HG03039 (cell line): ENCODE data around the gene P2RX7.
"Not testable (repeated sequence)": the region's sequence is repeated elsewhere in the genome, so short reads cannot be mapped to it uniquely, and the experiment has no call there.

ENCODE experiments used
- ATAC-seq: cut with Tn5 transposase; IDR thresholded peaks from one replicate; pipeline ENCODE4 v1.9.1; 2021; ENCODE audit warnings: mild to moderate bottlenecking, moderate library complexity; ENCODE audit not compliant: unreplicated experiment

P2RX7 gene

DNA sequence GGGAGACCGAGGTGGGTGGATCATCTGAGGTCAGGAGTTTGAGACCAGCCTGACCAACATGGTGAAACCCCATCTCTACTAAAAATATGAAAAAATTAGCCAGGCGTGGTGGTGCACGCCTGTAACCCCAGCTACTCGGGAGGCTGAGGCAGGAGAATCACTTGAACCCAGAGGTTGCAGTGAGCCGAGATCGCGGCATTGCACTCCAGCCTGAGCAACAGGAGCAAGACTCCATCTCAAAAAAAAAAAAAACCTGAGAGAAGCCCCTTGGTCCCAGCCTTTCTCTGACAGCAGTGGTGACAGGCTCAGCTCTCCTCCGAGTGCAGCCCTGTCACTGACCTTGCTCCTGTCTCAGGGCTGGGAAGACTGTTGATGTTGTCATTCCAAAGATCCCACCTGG lies 94.2 kb downstream of the P2RX7 start:
- not testable (repeated sequence) for ATAC-seq

DNA sequence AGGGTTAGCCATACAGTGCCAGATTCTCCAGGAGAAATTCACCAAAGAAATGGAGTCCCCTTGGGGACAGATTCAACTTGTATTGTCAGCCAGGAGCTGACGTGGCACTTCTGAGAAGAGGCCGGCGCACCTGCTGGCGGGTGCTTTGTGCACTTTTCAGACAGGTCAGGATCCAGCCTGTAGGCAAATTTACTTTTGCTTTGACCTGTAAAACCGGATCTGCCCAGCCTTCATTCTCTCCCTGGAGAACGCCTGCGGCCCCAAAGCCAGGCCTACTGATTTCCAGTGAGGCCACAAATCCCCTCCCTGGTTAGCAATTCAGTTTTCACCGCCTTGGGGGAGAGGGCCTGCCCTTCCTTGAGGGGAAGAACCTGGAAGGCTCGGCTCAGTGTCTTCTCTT lies 94.6 kb downstream of the P2RX7 start:
- no peak for ATAC-seq

DNA sequence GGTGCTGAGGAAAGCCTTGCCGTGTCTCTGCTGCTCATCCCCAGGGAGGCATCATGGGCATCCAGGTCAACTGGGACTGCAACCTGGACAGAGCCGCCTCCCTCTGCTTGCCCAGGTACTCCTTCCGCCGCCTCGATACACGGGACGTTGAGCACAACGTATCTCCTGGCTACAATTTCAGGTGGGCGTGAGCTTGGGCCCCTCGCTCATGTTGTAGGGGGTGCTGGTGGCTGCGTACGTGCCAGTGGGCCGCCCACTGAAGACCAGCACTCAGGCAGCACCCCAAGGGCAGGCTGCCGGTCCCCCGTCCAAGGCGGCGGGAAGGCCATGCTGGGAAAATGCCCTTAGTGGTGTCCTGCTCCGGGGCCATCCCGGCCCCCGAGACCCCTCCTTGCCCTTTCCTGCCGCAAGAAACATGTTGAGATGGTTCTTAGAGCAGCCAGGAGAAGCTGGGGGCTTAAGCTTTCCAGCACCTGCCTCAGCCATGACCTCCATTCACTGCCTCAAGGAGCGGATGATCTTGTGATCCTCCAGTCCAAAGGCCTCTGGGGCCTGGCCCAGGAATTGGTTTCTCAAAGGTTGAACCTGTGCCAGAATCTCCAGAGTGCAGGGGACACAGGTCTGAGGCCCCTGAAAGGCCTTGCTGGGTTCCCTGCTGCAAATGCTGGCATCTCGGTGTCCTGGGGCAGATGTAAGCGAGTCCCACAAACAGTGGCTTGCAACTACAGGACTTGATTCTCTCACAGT lies 96.4 kb downstream of the P2RX7 start:
- ATAC-seq = no peak

DNA sequence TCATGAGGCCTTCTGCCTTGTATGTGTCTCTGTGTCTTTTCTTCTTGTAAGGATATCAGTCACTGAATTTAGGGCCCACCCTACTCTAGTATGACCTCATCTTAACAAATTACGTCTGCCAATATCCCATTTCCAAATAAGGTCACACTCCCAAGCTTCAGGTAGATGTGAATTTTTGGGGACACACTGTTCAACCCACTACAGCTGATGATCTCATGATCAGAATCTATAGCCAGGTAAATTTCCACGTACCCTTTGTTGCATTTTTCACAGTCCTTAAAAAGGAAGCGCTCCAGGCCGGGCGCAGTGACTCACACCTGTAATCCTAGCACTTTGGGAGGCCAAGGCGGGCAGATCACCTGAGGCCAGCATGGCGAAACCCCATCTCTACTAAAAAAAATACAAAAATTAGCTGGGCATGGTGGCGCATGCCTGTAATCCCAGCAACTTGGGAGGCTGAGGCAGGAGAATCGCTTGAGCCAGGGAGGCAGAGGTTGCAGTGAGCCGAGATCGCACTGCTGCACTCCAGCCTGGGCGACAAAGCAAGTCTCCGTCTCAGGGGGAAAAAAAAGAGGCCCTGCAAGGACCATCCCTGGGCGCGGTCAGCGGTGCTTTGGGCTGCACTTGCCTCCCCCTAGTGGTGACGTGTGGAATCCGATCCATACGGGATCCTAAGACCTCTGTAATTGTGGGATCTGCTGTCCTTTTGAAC lies 97.3 kb downstream of the P2RX7 start:
- ATAC-seq = not testable (repeated sequence)

DNA sequence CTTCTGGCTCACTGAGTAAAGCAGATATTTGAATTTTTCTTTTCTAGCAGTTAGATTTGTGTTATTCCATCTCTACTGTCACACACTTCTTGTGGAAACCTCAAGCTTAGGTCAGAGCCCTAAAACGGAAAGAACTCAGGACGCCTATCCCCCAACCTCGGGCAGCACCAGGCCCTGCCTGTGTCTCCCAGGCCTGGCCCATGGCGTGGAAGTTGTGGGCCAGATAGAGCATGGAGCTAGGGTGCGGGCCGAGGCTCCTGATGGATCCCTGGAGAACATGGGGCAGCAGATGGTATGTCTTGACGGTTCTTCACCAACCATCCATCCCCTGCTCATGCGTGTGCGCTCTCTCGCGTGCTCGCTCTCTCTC lies 97.8 kb downstream of the P2RX7 start:
- ATAC-seq = no peak

DNA sequence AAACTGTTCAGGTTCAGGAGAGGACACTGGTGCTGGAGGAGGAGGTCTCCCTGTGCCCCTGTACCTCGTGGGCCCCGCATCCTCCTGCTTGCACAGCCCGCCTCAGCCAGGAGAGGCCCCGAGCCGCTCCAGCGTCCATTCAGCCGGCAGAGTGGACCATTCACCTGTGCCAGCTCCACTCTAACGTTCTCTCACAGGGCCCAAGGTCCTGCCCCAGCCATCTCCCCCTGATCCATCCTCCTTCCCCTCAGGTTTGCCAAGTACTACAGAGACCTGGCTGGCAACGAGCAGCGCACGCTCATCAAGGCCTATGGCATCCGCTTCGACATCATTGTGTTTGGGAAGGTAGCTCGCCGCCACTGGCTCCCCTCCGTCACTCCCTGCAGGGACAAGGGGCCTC lies 99.5 kb downstream of the P2RX7 start:
- no peak for ATAC-seq

DNA sequence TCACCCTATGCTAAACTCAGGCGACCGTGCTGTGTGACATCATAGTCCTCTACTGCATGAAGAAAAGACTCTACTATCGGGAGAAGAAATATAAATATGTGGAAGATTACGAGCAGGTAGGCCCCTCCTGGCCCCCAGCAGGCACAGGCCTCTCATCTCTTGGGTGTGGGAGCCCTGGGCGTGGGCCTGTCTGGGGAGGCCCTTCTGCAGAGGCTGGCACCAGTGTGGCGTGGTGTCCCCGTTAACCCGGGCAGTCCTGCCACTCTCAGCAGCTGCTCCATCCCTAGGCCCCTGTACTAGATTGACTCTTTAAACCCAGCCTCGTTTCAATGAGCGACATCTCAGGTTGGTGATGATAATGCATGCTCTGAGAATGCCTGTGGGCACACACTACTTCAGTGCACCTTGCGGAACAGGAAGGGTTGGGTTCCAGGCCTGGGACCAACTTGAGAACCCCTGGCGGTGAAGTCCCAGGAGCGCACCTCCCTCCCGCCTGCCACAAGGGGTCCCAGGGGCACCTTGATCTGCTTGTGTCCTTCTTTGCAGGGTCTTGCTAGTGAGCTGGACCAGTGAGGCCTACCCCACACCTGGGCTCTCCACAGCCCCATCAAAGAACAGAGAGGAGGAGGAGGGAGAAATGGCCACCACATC lies 100.4 kb downstream of the P2RX7 start:
- ATAC-seq = no peak

DNA sequence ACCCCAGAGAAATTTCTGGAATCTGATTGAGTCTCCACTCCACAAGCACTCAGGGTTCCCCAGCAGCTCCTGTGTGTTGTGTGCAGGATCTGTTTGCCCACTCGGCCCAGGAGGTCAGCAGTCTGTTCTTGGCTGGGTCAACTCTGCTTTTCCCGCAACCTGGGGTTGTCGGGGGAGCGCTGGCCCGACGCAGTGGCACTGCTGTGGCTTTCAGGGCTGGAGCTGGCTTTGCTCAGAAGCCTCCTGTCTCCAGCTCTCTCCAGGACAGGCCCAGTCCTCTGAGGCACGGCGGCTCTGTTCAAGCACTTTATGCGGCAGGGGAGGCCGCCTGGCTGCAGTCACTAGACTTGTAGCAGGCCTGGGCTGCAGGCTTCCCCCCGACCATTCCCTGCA lies 100.9 kb downstream of the P2RX7 start:
- no peak for ATAC-seq

DNA sequence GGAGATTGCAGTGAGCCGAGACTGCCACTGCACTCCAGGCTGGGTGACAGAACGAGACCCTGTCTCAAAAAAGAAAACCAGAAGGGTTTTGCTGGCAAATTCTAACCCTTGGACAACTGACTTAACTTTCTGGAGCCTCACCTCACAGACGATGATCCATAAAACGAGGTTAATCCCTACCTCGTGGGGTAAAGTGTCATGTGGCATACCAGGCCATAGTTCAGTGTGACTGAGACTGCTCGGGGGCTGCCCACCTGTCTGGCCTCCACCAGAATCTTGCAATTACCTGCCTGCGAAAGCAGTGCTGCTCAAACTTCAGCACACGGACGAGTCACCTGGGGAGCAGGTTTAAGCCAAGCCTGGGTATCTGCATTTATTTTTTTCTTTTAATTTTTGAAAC lies 104.1 kb downstream of the P2RX7 start:
- no peak for ATAC-seq

DNA sequence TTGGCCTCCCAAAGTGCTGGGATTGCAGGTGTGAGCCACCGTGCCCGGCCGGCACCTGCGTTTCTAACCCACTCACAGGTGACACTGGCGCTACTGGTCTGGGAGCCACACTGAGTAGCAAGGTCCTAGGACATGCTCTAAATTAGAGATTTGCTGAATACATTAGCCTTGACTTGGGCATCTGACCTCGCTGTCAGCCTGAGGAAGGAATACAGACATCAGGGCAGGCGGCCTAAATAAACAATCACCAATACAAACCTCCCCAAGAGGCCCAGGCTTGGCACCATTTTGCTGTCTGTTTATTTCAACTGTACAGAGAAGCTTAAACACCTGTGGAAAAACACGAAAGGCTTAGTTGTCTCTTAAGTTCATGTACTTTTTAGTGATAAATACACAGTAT lies 104.7 kb downstream of the P2RX7 start:
- ATAC-seq = no peak
